Measurements from ENCODE around the gene HEXIM2.
"Not testable (repeated sequence)": the region's sequence is repeated elsewhere in the genome, so short reads cannot be mapped to it uniquely, and the experiment has no call there.

Gene HEXIM2

GRCh38 chr17:45195424-45195823 is 33.7 kb downstream of the HEXIM2 start:
- no peak overlapping the region for H3K27ac ChIP-seq
- TF ChIP-seq, protein P1, sequence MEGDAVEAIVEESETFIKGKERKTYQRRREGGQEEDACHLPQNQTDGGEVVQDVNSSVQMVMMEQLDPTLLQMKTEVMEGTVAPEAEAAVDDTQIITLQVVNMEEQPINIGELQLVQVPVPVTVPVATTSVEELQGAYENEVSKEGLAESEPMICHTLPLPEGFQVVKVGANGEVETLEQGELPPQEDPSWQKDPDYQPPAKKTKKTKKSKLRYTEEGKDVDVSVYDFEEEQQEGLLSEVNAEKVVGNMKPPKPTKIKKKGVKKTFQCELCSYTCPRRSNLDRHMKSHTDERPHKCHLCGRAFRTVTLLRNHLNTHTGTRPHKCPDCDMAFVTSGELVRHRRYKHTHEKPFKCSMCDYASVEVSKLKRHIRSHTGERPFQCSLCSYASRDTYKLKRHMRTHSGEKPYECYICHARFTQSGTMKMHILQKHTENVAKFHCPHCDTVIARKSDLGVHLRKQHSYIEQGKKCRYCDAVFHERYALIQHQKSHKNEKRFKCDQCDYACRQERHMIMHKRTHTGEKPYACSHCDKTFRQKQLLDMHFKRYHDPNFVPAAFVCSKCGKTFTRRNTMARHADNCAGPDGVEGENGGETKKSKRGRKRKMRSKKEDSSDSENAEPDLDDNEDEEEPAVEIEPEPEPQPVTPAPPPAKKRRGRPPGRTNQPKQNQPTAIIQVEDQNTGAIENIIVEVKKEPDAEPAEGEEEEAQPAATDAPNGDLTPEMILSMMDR (IDR thresholded peaks at IDR 0.05): no peak
- no peak for TF ChIP-seq ZFX (IDR thresholded peaks at IDR 0.05; ENCODE audit: borderline replicate concordance)

- TF ChIP-seq ZFX (IDR thresholded peaks at IDR 0.05; ENCODE audit: borderline replicate concordance): no peak
- TF ChIP-seq, protein P1 (IDR thresholded peaks at IDR 0.05): no peak
- peak overlapping the region; percentile 35 for H3K27ac ChIP-seq
Measured at GRCh38 chr17:45197108-45197507, 35.4 kb downstream of the HEXIM2 start.

- H3K27ac ChIP-seq: peak overlapping the region; percentile 35
- TF ChIP-seq, protein P1 (IDR thresholded peaks at IDR 0.05): peak; percentile 99
- TF ChIP-seq ZFX (IDR thresholded peaks at IDR 0.05; ENCODE audit: borderline replicate concordance): no peak
Measured at GRCh38 chr17:45197555-45198334, 36.1 kb downstream of the HEXIM2 start.

DNA sequence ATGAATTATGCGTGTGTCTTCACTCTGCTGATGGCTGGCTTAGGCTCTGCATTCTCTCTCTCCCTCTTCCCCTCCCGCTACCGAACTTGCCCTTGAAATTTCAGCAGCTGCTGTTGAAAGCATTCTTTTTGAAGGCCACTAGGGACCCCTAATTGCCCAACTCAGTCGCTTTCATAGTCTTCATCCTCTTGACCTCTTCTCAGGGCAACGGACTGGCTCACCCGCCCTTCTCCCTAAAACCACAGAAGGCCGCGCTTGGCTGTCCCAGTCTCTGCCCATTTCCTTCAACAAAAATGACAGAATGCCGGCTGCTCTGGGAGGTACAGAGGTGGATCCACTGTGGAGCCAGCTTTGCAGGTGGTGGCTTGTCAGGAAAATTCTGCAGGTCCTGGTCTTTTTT is 39.0 kb downstream of the HEXIM2 start:
- H3K27ac ChIP-seq: no peak overlapping the region
- TF ChIP-seq, protein P1 (IDR thresholded peaks at IDR 0.05): no peak
- TF ChIP-seq ZFX (IDR thresholded peaks at IDR 0.05; ENCODE audit: borderline replicate concordance): no peak

GRCh38 chr17:45201457-45201856 is 39.8 kb downstream of the HEXIM2 start:
- TF ChIP-seq, protein P1 (IDR thresholded peaks at IDR 0.05): no peak
- no peak for TF ChIP-seq ZFX (IDR thresholded peaks at IDR 0.05; ENCODE audit: borderline replicate concordance)
- no peak overlapping the region for H3K27ac ChIP-seq

DNA sequence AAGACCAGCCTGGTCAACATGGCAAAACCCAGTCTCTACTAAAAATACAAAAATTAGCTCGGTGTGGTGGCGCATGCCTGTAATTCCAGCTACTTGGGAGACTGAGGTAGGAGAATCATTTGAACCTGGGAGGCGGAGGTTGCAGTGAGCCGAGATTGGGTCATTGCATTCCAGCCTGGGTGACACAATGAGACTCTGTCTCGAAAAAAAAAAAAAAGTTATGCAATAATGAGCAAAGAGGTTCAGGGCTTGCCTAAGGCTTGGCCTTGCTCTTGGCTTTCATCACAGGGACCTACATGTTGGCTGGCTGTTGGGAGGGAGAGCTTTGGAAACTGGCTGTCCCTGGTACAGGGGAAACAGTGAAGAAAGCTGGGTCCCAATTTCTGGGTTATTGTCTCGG is 40.2 kb downstream of the HEXIM2 start:
- H3K27ac ChIP-seq: not testable (repeated sequence)

GRCh38 chr17:45218895-45219661 is 57.4 kb downstream of the HEXIM2 start:
- TF ChIP-seq, protein P1 (IDR thresholded peaks at IDR 0.05): peak; percentile 89
- no peak for TF ChIP-seq ZFX (IDR thresholded peaks at IDR 0.05; ENCODE audit: borderline replicate concordance)
- no peak overlapping the region for H3K27ac ChIP-seq

Measured in 22Rv1 (cell line).